ENCODE results near the gene TRAF7.
"Not testable (repeated sequence)": the region's sequence is repeated elsewhere in the genome, so short reads cannot be mapped to it uniquely, and the experiment has no call there.

Gene TRAF7

GRCh38 chr16:2112539-2113106, 43.0 kb upstream of the TRAF7 start:
- H3K27ac ChIP-seq (ENCODE audit: low read depth, low read length); H3K9ac ChIP-seq (ENCODE audit: low read depth, low read length); H3K27me3 ChIP-seq (ENCODE audit: insufficient read depth, low read length); H3K4me1 ChIP-seq (ENCODE audit: insufficient read depth, low read length); H3K9me3 ChIP-seq (ENCODE audit: insufficient read depth, low read depth, low read length); H3K36me3 ChIP-seq (ENCODE audit: insufficient read depth, low read length); H3K4me3 ChIP-seq (ENCODE audit: low read length): not testable (repeated sequence)
- WGBS = 94% methylated on average over 28 of the region's 30 CpGs

- H3K9ac ChIP-seq (ENCODE audit: low read depth, low read length); H3K9me3 ChIP-seq (ENCODE audit: insufficient read depth, low read depth, low read length); H3K27me3 ChIP-seq (ENCODE audit: insufficient read depth, low read length); H3K36me3 ChIP-seq (ENCODE audit: insufficient read depth, low read length); H3K27ac ChIP-seq (ENCODE audit: low read depth, low read length); H3K4me1 ChIP-seq (ENCODE audit: insufficient read depth, low read length); H3K4me3 ChIP-seq (ENCODE audit: low read length): not testable (repeated sequence)
- 96% methylated on average over 26 of the region's 26 CpGs for whole genome bisulfite sequencing
These were observed 41.4 kb upstream of the TRAF7 start for GRCh38 chr16:2114225-2114624.

- not testable (repeated sequence) for H3K9ac ChIP-seq (ENCODE audit: low read depth, low read length); H3K27me3 ChIP-seq (ENCODE audit: insufficient read depth, low read length); H3K36me3 ChIP-seq (ENCODE audit: insufficient read depth, low read length); H3K4me1 ChIP-seq (ENCODE audit: insufficient read depth, low read length); H3K4me3 ChIP-seq (ENCODE audit: low read length); H3K9me3 ChIP-seq (ENCODE audit: insufficient read depth, low read depth, low read length); H3K27ac ChIP-seq (ENCODE audit: low read depth, low read length)
- 95% methylated on average over 28 of the region's 34 CpGs for WGBS
These were observed 40.5 kb upstream of the TRAF7 start for GRCh38 chr16:2114885-2115590.

- H3K4me1 ChIP-seq (ENCODE audit: insufficient read depth, low read length) = no peaks in the 10 kb centered on the region
- no peaks in the 10 kb centered on the region for H3K9me3 ChIP-seq (ENCODE audit: insufficient read depth, low read depth, low read length)
- H3K4me3 ChIP-seq (ENCODE audit: low read length) = no peak overlapping the region
- no peaks in the 10 kb centered on the region for H3K27me3 ChIP-seq (ENCODE audit: insufficient read depth, low read length)
- H3K36me3 ChIP-seq (ENCODE audit: insufficient read depth, low read length) = 0 out of 2 replicates have a peak, but pooled peaks cover 4% of the 10 kb centered on the region
- no peak overlapping the region for H3K9ac ChIP-seq (ENCODE audit: low read depth, low read length)
- H3K27ac ChIP-seq (ENCODE audit: low read depth, low read length) = no peak overlapping the region
- 94% methylated on average over 13 of the region's 13 CpGs for WGBS
These were observed 40.0 kb upstream of the TRAF7 start for GRCh38 chr16:2115591-2115973.

GRCh38 chr16:2116428-2116827, 39.2 kb upstream of the TRAF7 start:
- H3K36me3 ChIP-seq (ENCODE audit: insufficient read depth, low read length); H3K9me3 ChIP-seq (ENCODE audit: insufficient read depth, low read depth, low read length); H3K27ac ChIP-seq (ENCODE audit: low read depth, low read length); H3K27me3 ChIP-seq (ENCODE audit: insufficient read depth, low read length); H3K9ac ChIP-seq (ENCODE audit: low read depth, low read length); H3K4me1 ChIP-seq (ENCODE audit: insufficient read depth, low read length); H3K4me3 ChIP-seq (ENCODE audit: low read length): not testable (repeated sequence)
- WGBS = 94% methylated on average over 17 of the region's 24 CpGs

GRCh38 chr16:2117341-2117740, 38.2 kb upstream of the TRAF7 start:
- H3K9ac ChIP-seq (ENCODE audit: low read depth, low read length); H3K4me3 ChIP-seq (ENCODE audit: low read length); H3K27me3 ChIP-seq (ENCODE audit: insufficient read depth, low read length); H3K4me1 ChIP-seq (ENCODE audit: insufficient read depth, low read length); H3K27ac ChIP-seq (ENCODE audit: low read depth, low read length); H3K9me3 ChIP-seq (ENCODE audit: insufficient read depth, low read depth, low read length); H3K36me3 ChIP-seq (ENCODE audit: insufficient read depth, low read length): not testable (repeated sequence)
- 94% methylated on average over 19 of the region's 25 CpGs for WGBS

- H3K4me3 ChIP-seq (ENCODE audit: low read length); H3K27me3 ChIP-seq (ENCODE audit: insufficient read depth, low read length); H3K27ac ChIP-seq (ENCODE audit: low read depth, low read length); H3K4me1 ChIP-seq (ENCODE audit: insufficient read depth, low read length); H3K9ac ChIP-seq (ENCODE audit: low read depth, low read length); H3K36me3 ChIP-seq (ENCODE audit: insufficient read depth, low read length); H3K9me3 ChIP-seq (ENCODE audit: insufficient read depth, low read depth, low read length): not testable (repeated sequence)
- WGBS = 92% methylated on average over 24 of the region's 35 CpGs
These were observed 37.4 kb upstream of the TRAF7 start for GRCh38 chr16:2117960-2118722.

GRCh38 chr16:2121325-2121724, 34.3 kb upstream of the TRAF7 start:
- not testable (repeated sequence) for H3K27ac ChIP-seq (ENCODE audit: low read depth, low read length); H3K27me3 ChIP-seq (ENCODE audit: insufficient read depth, low read length); H3K9me3 ChIP-seq (ENCODE audit: insufficient read depth, low read depth, low read length); H3K4me1 ChIP-seq (ENCODE audit: insufficient read depth, low read length); H3K9ac ChIP-seq (ENCODE audit: low read depth, low read length); H3K4me3 ChIP-seq (ENCODE audit: low read length); H3K36me3 ChIP-seq (ENCODE audit: insufficient read depth, low read length)
- WGBS = 69% methylated on average over 6 of the region's 9 CpGs

- no peak overlapping the region for H3K27ac ChIP-seq (ENCODE audit: low read depth, low read length)
- no peaks in the 10 kb centered on the region for H3K36me3 ChIP-seq (ENCODE audit: insufficient read depth, low read length)
- H3K9me3 ChIP-seq (ENCODE audit: insufficient read depth, low read depth, low read length) = no peaks in the 10 kb centered on the region
- 90% methylated on average over 18 of the region's 19 CpGs for WGBS
- no peak overlapping the region for H3K9ac ChIP-seq (ENCODE audit: low read depth, low read length)
- H3K4me3 ChIP-seq (ENCODE audit: low read length) = no peak overlapping the region
- no peaks in the 10 kb centered on the region; the same call in 1 of the 2 replicates for H3K4me1 ChIP-seq (ENCODE audit: insufficient read depth, low read length)
- no peaks in the 10 kb centered on the region for H3K27me3 ChIP-seq (ENCODE audit: insufficient read depth, low read length)
These were observed 33.7 kb upstream of the TRAF7 start for GRCh38 chr16:2121853-2122252.

- no peaks in the 10 kb centered on the region for H3K36me3 ChIP-seq (ENCODE audit: insufficient read depth, low read length)
- H3K4me3 ChIP-seq (ENCODE audit: low read length) = no peak overlapping the region
- H3K4me1 ChIP-seq (ENCODE audit: insufficient read depth, low read length) = no peaks in the 10 kb centered on the region; the same call in 1 of the 2 replicates
- no peak overlapping the region for H3K27ac ChIP-seq (ENCODE audit: low read depth, low read length)
- H3K9ac ChIP-seq (ENCODE audit: low read depth, low read length) = no peak overlapping the region
- H3K27me3 ChIP-seq (ENCODE audit: insufficient read depth, low read length) = no peaks in the 10 kb centered on the region
- WGBS = 95% methylated on average over 16 of the region's 17 CpGs
- no peaks in the 10 kb centered on the region for H3K9me3 ChIP-seq (ENCODE audit: insufficient read depth, low read depth, low read length)
These were observed 33.2 kb upstream of the TRAF7 start for GRCh38 chr16:2122429-2122828.

GRCh38 chr16:2122934-2123683, 32.5 kb upstream of the TRAF7 start:
- not testable (repeated sequence) for H3K9ac ChIP-seq (ENCODE audit: low read depth, low read length); H3K36me3 ChIP-seq (ENCODE audit: insufficient read depth, low read length); H3K9me3 ChIP-seq (ENCODE audit: insufficient read depth, low read depth, low read length); H3K4me3 ChIP-seq (ENCODE audit: low read length); H3K27me3 ChIP-seq (ENCODE audit: insufficient read depth, low read length); H3K4me1 ChIP-seq (ENCODE audit: insufficient read depth, low read length); H3K27ac ChIP-seq (ENCODE audit: low read depth, low read length)
- WGBS = 88% methylated on average over 11 of the region's 26 CpGs
